ENCODE measurements around the gene PAPPA. TPM values are rescaled to one million over a fixed set of nuclear protein-coding genes. Genes with fewer than 3 reads are reported as not detected.
A peak's percentile ranks its signal among the peaks of the same experiment; 100 is the strongest.

Gene PAPPA
- total RNA-seq (2021; ENCODE audit: unreplicated experiment): 0.05 TPM
- 0.05 TPM in 1 of 2 replicates, not detected in the other for polyA plus RNA-seq (2012)
- Bru-seq, nascent RNA: percentile 0 among the genes with signal in this experiment
- percentile 0 among the genes with signal in this experiment for BruChase-seq, experiment 1, labeled RNA remaining after a 6-hour chase
- percentile 2 among the genes with signal in this experiment for BruChase-seq, experiment 2, labeled RNA remaining after a 2-hour chase
- long read RNA-seq: 0 reads

- Histone ChIP-seq H3K4me1 (ENCODE audit: control insufficient read depth in 1 of 2, insufficient read depth in 2 of 2, low read length in 2 of 2) (no peaks in the 10 kb centered on the region), H3K36me3 (ENCODE audit: control insufficient read depth in 1 of 2, insufficient read depth in 2 of 2, low read length in 2 of 2) (no peaks in the 10 kb centered on the region), H4K20me1 (ENCODE audit: insufficient read depth) (no peaks in the 10 kb centered on the region), H3K4me3 (replicated peaks in 1 of 2; ENCODE audit: low read depth in 1 of 2, low read length in 2 of 2) (no peak within 1 kb of the TSS), H3K9ac (ENCODE audit: low read length) (no peak within 1 kb of the TSS), H2AFZ (ENCODE audit: low read depth, low read length, poor library complexity, severe bottlenecking) (no peak within 1 kb of the TSS), H3K79me2 (ENCODE audit: insufficient read depth, low read length) (no peaks in the 10 kb centered on the region), H3K27me3 (ENCODE audit: insufficient read depth, low read length) (peaks cover 21% of the 10 kb centered on the region; the same call in 1 of the 2 replicates), H3K9me2 (ENCODE audit: insufficient read depth) (no peaks in the 10 kb centered on the region), H3K27ac (ENCODE audit: low read depth, low read length) (no peak within 1 kb of the TSS), H3K4me2 (ENCODE audit: low read length) (no peak within 1 kb of the TSS), H3K9me3 (ENCODE audit: control insufficient read depth in 1 of 2, insufficient read depth in 1 of 2, low read depth in 1 of 2, low read length in 2 of 2) (no peaks in the 10 kb centered on the region)
- POLR2A ChIA-PET: no interaction called here
- no peak for DNase-seq (ENCODE audit: low read depth, low spot score)
- TF ChIP-seq POLR2AphosphoS5 (IDR thresholded peaks at IDR 0.05; ENCODE audit: low read depth, low read length) (no peak), EZH2phosphoT487 (IDR thresholded peaks at IDR 0.05; ENCODE audit: borderline replicate concordance) (no peak), ZBTB33 (IDR thresholded peaks at IDR 0.05; ENCODE audit: extremely low read depth, insufficient replicate concordance, low read length) (no peak), EZH2 (IDR thresholded peaks at IDR 0.05) (no peak), EGR1 (IDR thresholded peaks at IDR 0.05; ENCODE audit: low read depth) (no peak), ATF3 (IDR thresholded peaks at IDR 0.05) (no peak), YY1 (IDR thresholded peaks at IDR 0.05; ENCODE audit: extremely low read depth, insufficient replicate concordance, low read depth, low read length) (no peak), CTCF (IDR thresholded peaks at IDR 0.05 in 2 of 3, conservative IDR thresholded peaks at IDR 0.05 in 1 of 3; ENCODE audit: borderline replicate concordance in 1 of 3, insufficient read depth in 1 of 3, low read depth in 2 of 3, low read length in 2 of 3) (no peak), RAD21 (IDR thresholded peaks at IDR 0.05; ENCODE audit: low read depth) (no peak), POLR2A (IDR thresholded peaks at IDR 0.05; ENCODE audit: borderline replicate concordance, extremely low read depth, insufficient read depth, insufficient read length) (no peak), ZFX (IDR thresholded peaks at IDR 0.05) (no peak), CBX3 (IDR thresholded peaks at IDR 0.05; ENCODE audit: low read depth) (no peak)
- RAD21 ChIA-PET (ENCODE audit: low non-redundant PET in 1 of 2, low total read pairs in 2 of 2, uncharacterized antibody in 2 of 2, unreplicated experiment in 2 of 2): no interaction called here
- BruUV-seq (replicated peaks): no TSS peak
- CTCF ChIA-PET: interaction anchor here (2.6 kb wide), 1 partner anchor 416 kb away, joined by 33 read pairs; no protein-coding TSS in a partner anchor
- ATAC-seq: no peak
- intact Hi-C loops (cut with micrococcal nuclease): loop anchor here (2.0 to 5.0 kb wide), 2 partner anchors 341 to 562 kb away; no protein-coding TSS in a partner anchor
Measured at GRCh38 chr9:116153765-116154333, at the start of gene PAPPA. Gene PAPPA, plus strand, starts transcription at chr9:116153791. Its CDS starts 382 bp downstream, at chr9:116154173.
